ENCODE measurements around the gene GPRC5A. TPM values are rescaled to one million over a fixed set of nuclear protein-coding genes. Genes with fewer than 3 reads are reported as not detected.

GPRC5A gene
- total and polyA plus RNA-seq, 2 donors (not counting 3 experiments of a cell fraction or from before 2014, with no cell fraction given), result 22.7 to 86.4 TPM

DNA sequence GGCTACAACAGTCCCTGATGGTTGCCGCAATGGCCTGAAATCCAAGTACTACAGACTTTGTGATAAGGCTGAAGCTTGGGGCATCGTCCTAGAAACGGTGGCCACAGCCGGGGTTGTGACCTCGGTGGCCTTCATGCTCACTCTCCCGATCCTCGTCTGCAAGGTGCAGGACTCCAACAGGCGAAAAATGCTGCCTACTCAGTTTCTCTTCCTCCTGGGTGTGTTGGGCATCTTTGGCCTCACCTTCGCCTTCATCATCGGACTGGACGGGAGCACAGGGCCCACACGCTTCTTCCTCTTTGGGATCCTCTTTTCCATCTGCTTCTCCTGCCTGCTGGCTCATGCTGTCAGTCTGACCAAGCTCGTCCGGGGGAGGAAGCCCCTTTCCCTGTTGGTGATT is 16.9 kb downstream of the GPRC5A start:
- ChIA-PET POLR2A (no interaction called here), CTCF (interaction anchor here (2.4 to 2.7 kb wide), 2 partner anchors 8 to 72 kb away, joined by 9 to 11 read pairs; no protein-coding TSS in a partner anchor)
- no peak for FAIRE-seq
- Histone ChIP-seq H3K4me1 (ENCODE audit: control insufficient read depth, extremely low read depth, insufficient read depth, low read length) (peaks cover 36% of the 10 kb centered on the region), H3K27ac (ENCODE audit: insufficient read depth, low read depth, low read length) (no peak overlapping the region), H3K9me3 (replicated peaks; ENCODE audit: control insufficient read depth, insufficient read depth, low read length) (no peaks in the 10 kb centered on the region), H3K36me3 (ENCODE audit: control insufficient read depth in 2 of 2, extremely low read depth in 1 of 2, insufficient read depth in 2 of 2, low read length in 2 of 2) (peaks cover 0 to 6% of the 10 kb centered on the region in 2 experiments), H4K20me1 (replicated peaks; ENCODE audit: control insufficient read depth, extremely low read depth, insufficient read depth, low read length) (no peaks in the 10 kb centered on the region), H3K79me2 (ENCODE audit: control insufficient read depth, insufficient read depth, low read length) (peaks cover 19% of the 10 kb centered on the region), H3K9ac (replicated peaks; ENCODE audit: extremely low read depth, insufficient read depth, low read length) (no peak overlapping the region), H3K4me2 (ENCODE audit: insufficient read depth, low read length) (no peak overlapping the region), H3K9me1 (replicated peaks; ENCODE audit: control insufficient read depth, extremely low read depth, insufficient read depth, low read length) (no peaks in the 10 kb centered on the region), H3K4me3 (replicated peaks in 1 of 3; ENCODE audit: insufficient read depth in 1 of 3, low read depth in 1 of 3, low read length in 3 of 3) (no peak overlapping the region), H2AFZ (ENCODE audit: low read depth, low read length) (no peak overlapping the region), H3K27me3 (ENCODE audit: control insufficient read depth in 2 of 2, insufficient read depth in 2 of 2, low read length in 2 of 2) (no peaks in the 10 kb centered on the region)
- no peak for DNase-seq (ENCODE audit: low read depth, low spot score)
- intact Hi-C loops (cut with micrococcal nuclease) (no loop called here), dilution Hi-C loops (cut with MboI; ENCODE audit: extremely low pct_ligation_motif_present, low sequenced_read_pairs) (no loop called here)
- no peak for TF ChIP-seq MAX (IDR thresholded peaks at IDR 0.05; ENCODE audit: insufficient read depth, insufficient read length)
- no peak for TF ChIP-seq MYC (IDR thresholded peaks at IDR 0.05; ENCODE audit: low read depth, low read length)
- TF ChIP-seq POLR2AphosphoS5 (IDR thresholded peaks at IDR 0.05; ENCODE audit: insufficient read depth, low read depth, low read length), result no peak
- no peak for TF ChIP-seq FOS (IDR thresholded peaks at IDR 0.05; ENCODE audit: borderline replicate concordance, insufficient read depth, low read length)
- TF ChIP-seq JUN (IDR thresholded peaks at IDR 0.05; ENCODE audit: borderline replicate concordance, insufficient read depth, insufficient read length, low read depth), result no peak
- TF ChIP-seq EZH2 (IDR thresholded peaks at IDR 0.05; ENCODE audit: borderline replicate concordance, low read depth, low read length, severe bottlenecking), result no peak
- TF ChIP-seq, protein P1, sequence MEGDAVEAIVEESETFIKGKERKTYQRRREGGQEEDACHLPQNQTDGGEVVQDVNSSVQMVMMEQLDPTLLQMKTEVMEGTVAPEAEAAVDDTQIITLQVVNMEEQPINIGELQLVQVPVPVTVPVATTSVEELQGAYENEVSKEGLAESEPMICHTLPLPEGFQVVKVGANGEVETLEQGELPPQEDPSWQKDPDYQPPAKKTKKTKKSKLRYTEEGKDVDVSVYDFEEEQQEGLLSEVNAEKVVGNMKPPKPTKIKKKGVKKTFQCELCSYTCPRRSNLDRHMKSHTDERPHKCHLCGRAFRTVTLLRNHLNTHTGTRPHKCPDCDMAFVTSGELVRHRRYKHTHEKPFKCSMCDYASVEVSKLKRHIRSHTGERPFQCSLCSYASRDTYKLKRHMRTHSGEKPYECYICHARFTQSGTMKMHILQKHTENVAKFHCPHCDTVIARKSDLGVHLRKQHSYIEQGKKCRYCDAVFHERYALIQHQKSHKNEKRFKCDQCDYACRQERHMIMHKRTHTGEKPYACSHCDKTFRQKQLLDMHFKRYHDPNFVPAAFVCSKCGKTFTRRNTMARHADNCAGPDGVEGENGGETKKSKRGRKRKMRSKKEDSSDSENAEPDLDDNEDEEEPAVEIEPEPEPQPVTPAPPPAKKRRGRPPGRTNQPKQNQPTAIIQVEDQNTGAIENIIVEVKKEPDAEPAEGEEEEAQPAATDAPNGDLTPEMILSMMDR (IDR thresholded peaks at IDR 0.05; ENCODE audit: extremely low read depth in 1 of 2, insufficient read depth in 1 of 2, low read depth in 1 of 2, low read length in 2 of 2), result no peak
- no peak for TF ChIP-seq GATA2 (IDR thresholded peaks at IDR 0.05; ENCODE audit: insufficient read depth, insufficient read length, low read depth, low read length)
- no peak for TF ChIP-seq POLR2A (IDR thresholded peaks at IDR 0.05; ENCODE audit: low read depth, low read length)
- no TSS peak for BruUV-seq (replicated peaks)
